ENCODE results near the gene TLK1. TPM values are rescaled to one million over a fixed set of nuclear protein-coding genes. Genes with fewer than 3 reads are reported as not detected.

The TLK1 gene
- polyA plus RNA-seq, 1 of the 3 experiments (the other 2 are of a cell fraction), result 4.8 TPM

GRCh38 chr2:171104379-171104778, 56.3 kb downstream of the TLK1 start:
- H2AFZ ChIP-seq (ENCODE audit: low read depth), result no peak overlapping the region
- no peak for DNase-seq
- peaks cover 0 to 16% of the 10 kb centered on the region in 2 experiments for H3K36me3 ChIP-seq (replicated peaks in 1 of 2; ENCODE audit: control insufficient read depth in 1 of 2, insufficient read depth in 2 of 2, low read length in 1 of 2)
- no peaks in the 10 kb centered on the region for H3K27me3 ChIP-seq (ENCODE audit: insufficient read depth)
- ChIA-PET CTCF (no interaction called here), POLR2A (no interaction called here)
- no peaks in the 10 kb centered on the region for H3K4me1 ChIP-seq (ENCODE audit: control insufficient read depth in 1 of 2, insufficient read depth in 2 of 2, low read depth in 1 of 2, low read length in 1 of 2)
- no peaks in the 10 kb centered on the region for H3K9me2 ChIP-seq
- H4K20me1 ChIP-seq (ENCODE audit: insufficient read depth), result 0 out of 2 replicates have a peak, but pooled peaks cover 13% of the 10 kb centered on the region
- H3K9me3 ChIP-seq, result peaks cover 5% of the 10 kb centered on the region; the same call in 1 of the 2 replicates
- H3K9ac ChIP-seq, result no peak overlapping the region
- 89% methylated on average over 1 of the region's 1 CpG for WGBS (ENCODE audit: low lambda C conversion rate)
- no peak overlapping the region for H3K4me3 ChIP-seq (ENCODE audit: low read depth in 2 of 2, low read length in 1 of 2)
- H3K4me2 ChIP-seq, result no peak overlapping the region
- H3F3A ChIP-seq (replicated peaks; ENCODE audit: insufficient read depth), result peaks cover 4% of the 10 kb centered on the region
- no peak overlapping the region for H3K27ac ChIP-seq (ENCODE audit: low read depth in 2 of 2, low read length in 1 of 2)
- TF ChIP-seq GATA2 (CRISPR knock-in tag; IDR thresholded peaks at IDR 0.05) (no peak), MXI1 (IDR thresholded peaks at IDR 0.05; ENCODE audit: low read depth, low read length) (no peak), EP300 (IDR thresholded peaks at IDR 0.05; ENCODE audit: borderline replicate concordance in 1 of 2, low read depth in 1 of 2, low read length in 1 of 2) (no peak)
- H3K79me2 ChIP-seq (ENCODE audit: insufficient read depth), result peaks cover 97% of the 10 kb centered on the region

- no peak overlapping the region for H3K4me2 ChIP-seq
- no peaks in the 10 kb centered on the region for H3K9me2 ChIP-seq
- no peak overlapping the region for H2AFZ ChIP-seq (ENCODE audit: low read depth)
- H3F3A ChIP-seq (replicated peaks; ENCODE audit: insufficient read depth), result peaks cover 12% of the 10 kb centered on the region
- H3K27me3 ChIP-seq (ENCODE audit: insufficient read depth), result no peaks in the 10 kb centered on the region
- 0 out of 2 replicates have a peak, but pooled peaks cover 13% of the 10 kb centered on the region for H4K20me1 ChIP-seq (ENCODE audit: insufficient read depth)
- 81% methylated on average over 4 of the region's 4 CpGs for WGBS (ENCODE audit: low lambda C conversion rate)
- POLR2A ChIA-PET, result no interaction called here
- H3K4me3 ChIP-seq (ENCODE audit: low read depth in 2 of 2, low read length in 1 of 2), result no peak overlapping the region
- DNase-seq, result no peak
- peaks cover 19% of the 10 kb centered on the region for H3K9me3 ChIP-seq
- peaks cover 96% of the 10 kb centered on the region for H3K79me2 ChIP-seq (ENCODE audit: insufficient read depth)
- H3K4me1 ChIP-seq (ENCODE audit: control insufficient read depth in 1 of 2, insufficient read depth in 2 of 2, low read depth in 1 of 2, low read length in 1 of 2), result no peaks in the 10 kb centered on the region
- TF ChIP-seq USF1 (IDR thresholded peaks at IDR 0.05; ENCODE audit: borderline replicate concordance, low read depth) (no peak), POLR2AphosphoS5 (IDR thresholded peaks at IDR 0.05; ENCODE audit: low read depth, low read length) (no peak), EP300 (IDR thresholded peaks at IDR 0.05; ENCODE audit: borderline replicate concordance in 1 of 2, low read depth in 1 of 2, low read length in 1 of 2) (no peak), GABPA (IDR thresholded peaks at IDR 0.05; ENCODE audit: low read depth) (no peak), SIN3A (IDR thresholded peaks at IDR 0.05; ENCODE audit: borderline replicate concordance, low read depth, low read length) (no peak), YY1 (IDR thresholded peaks at IDR 0.05; ENCODE audit: low read depth) (no peak)
- CTCF ChIA-PET, result no interaction called here
- peaks cover 0 to 21% of the 10 kb centered on the region in 2 experiments for H3K36me3 ChIP-seq (replicated peaks in 1 of 2; ENCODE audit: control insufficient read depth in 1 of 2, insufficient read depth in 2 of 2, low read length in 1 of 2)
- H3K9ac ChIP-seq, result no peak overlapping the region
- no peak overlapping the region for H3K27ac ChIP-seq (ENCODE audit: low read depth in 2 of 2, low read length in 1 of 2)
These were observed 57.9 kb downstream of the TLK1 start for GRCh38 chr2:171102802-171103201.

- TF ChIP-seq MAX (IDR thresholded peaks at IDR 0.05; ENCODE audit: low read depth), result no peak
- no peak for TF ChIP-seq NFIC (IDR thresholded peaks at IDR 0.05; ENCODE audit: borderline replicate concordance)
- TF ChIP-seq FOSL2 (IDR thresholded peaks at IDR 0.05; ENCODE audit: borderline replicate concordance, low read depth), result no peak
- no peak for TF ChIP-seq EP300 (IDR thresholded peaks at IDR 0.05; ENCODE audit: borderline replicate concordance in 1 of 2, low read depth in 1 of 2, low read length in 1 of 2)
- TF ChIP-seq GATA2 (CRISPR knock-in tag; IDR thresholded peaks at IDR 0.05), result no peak
- CTCF ChIA-PET, result no interaction called here
- no peak for DNase-seq
- 95% methylated on average over 3 of the region's 3 CpGs for WGBS (ENCODE audit: low lambda C conversion rate)
- Histone ChIP-seq H3K4me1 (ENCODE audit: control insufficient read depth in 1 of 2, insufficient read depth in 2 of 2, low read depth in 1 of 2, low read length in 1 of 2) (no peaks in the 10 kb centered on the region), H4K20me1 (ENCODE audit: insufficient read depth) (0 out of 2 replicates have a peak, but pooled peaks cover 10% of the 10 kb centered on the region), H3K9me2 (no peaks in the 10 kb centered on the region), H3K27ac (ENCODE audit: low read depth in 2 of 2, low read length in 1 of 2) (no peak overlapping the region), H3K9ac (no peak overlapping the region), H2AFZ (ENCODE audit: low read depth) (no peak overlapping the region), H3K4me2 (no peak overlapping the region), H3K9me3 (peaks cover 19% of the 10 kb centered on the region), H3K27me3 (ENCODE audit: insufficient read depth) (no peaks in the 10 kb centered on the region), H3F3A (replicated peaks; ENCODE audit: insufficient read depth) (peaks cover 12% of the 10 kb centered on the region), H3K79me2 (ENCODE audit: insufficient read depth) (peaks cover 96% of the 10 kb centered on the region), H3K4me3 (ENCODE audit: low read depth in 2 of 2, low read length in 1 of 2) (no peak overlapping the region), H3K36me3 (replicated peaks in 1 of 2; ENCODE audit: control insufficient read depth in 1 of 2, insufficient read depth in 2 of 2, low read length in 1 of 2) (peaks cover 0 to 32% of the 10 kb centered on the region in 2 experiments)
- POLR2A ChIA-PET, result no interaction called here
These were observed 60.3 kb downstream of the TLK1 start for GRCh38 chr2:171100370-171100769.
